DOHH2 (cell line): ENCODE data around the gene EPX.

Experiments
- CTCF ChIP-seq: fragments of 200-600 bp; sonication (generic); IDR thresholded peaks from one replicate; pipeline ENCODE4 v1.5.1; 2014; ENCODE audit warnings: antibody characterized with exemption, mild to moderate bottlenecking, low read depth, low read length; ENCODE audit not compliant: poor library complexity, severe bottlenecking
- EZH2phosphoT487 ChIP-seq: fragments of 200-600 bp; sonication (generic); IDR thresholded peaks from 2 replicates; pipeline ENCODE4 v1.6.1; 2017; ENCODE audit warnings: borderline replicate concordance, mild to moderate bottlenecking, antibody characterized with exemption, low read length, moderate library complexity, mixed read lengths

GRCh38 chr17:58248955-58249269 is 56.4 kb downstream of the EPX start:
- TF ChIP-seq CTCF = no peak
- TF ChIP-seq EZH2phosphoT487 = no peak
